ENCODE measurements around the gene EXOC6B. TPM values are rescaled to one million over a fixed set of nuclear protein-coding genes. Genes with fewer than 3 reads are reported as not detected.

EXOC6B gene
- polyA plus RNA-seq, 2 of the 4 experiments (the other 2 are of a cell fraction) = 15.5 to 24.7 TPM

GRCh38 chr2:72698300-72698699, 127.5 kb downstream of the EXOC6B start:
- Histone ChIP-seq H3K9me3 (no peaks in the 10 kb centered on the region), H3K4me3 (no peak overlapping the region), H3K4me2 (no peak overlapping the region), H3K27ac (no peak overlapping the region), H3K4me1 (peaks cover 26% of the 10 kb centered on the region)
- ATAC-seq (no peak), FAIRE-seq (no peak), DNase-seq (ENCODE audit: low read depth in 1 of 2, low spot score in 1 of 2) (no peak)
- ChIA-PET POLR2A (no interaction called here), CTCF (no interaction called here)
- no peak for TF ChIP-seq BHLHE40 (IDR thresholded peaks at IDR 0.05; ENCODE audit: low read depth, low read length)
- TF ChIP-seq MAFK (IDR thresholded peaks at IDR 0.05; ENCODE audit: partially characterized antibody) = peak; percentile 62
- WGBS (ENCODE audit: missing lambda C conversion rate) = 88% methylated on average over 3 of the region's 3 CpGs

GRCh38 chr2:72696559-72696958, 129.3 kb downstream of the EXOC6B start:
- ATAC-seq (no peak), DNase-seq (ENCODE audit: low read depth in 1 of 2, low spot score in 1 of 2) (no peak), FAIRE-seq (no peak)
- H3K4me3 ChIP-seq = no peak overlapping the region
- no peak for TF ChIP-seq JUN (IDR thresholded peaks at IDR 0.05)
- no peak for TF ChIP-seq MYC (IDR thresholded peaks at IDR 0.05; ENCODE audit: borderline replicate concordance, low read length)
- no peak overlapping the region for H3K27ac ChIP-seq
- H3K9me3 ChIP-seq = no peaks in the 10 kb centered on the region
- H3K4me2 ChIP-seq = no peak overlapping the region
- ChIA-PET CTCF (interaction anchor here (1.3 to 1.4 kb wide), 2 partner anchors 81 to 119 kb away, joined by 3 read pairs; no protein-coding TSS in a partner anchor), POLR2A (no interaction called here)
- H3K4me1 ChIP-seq = peaks cover 26% of the 10 kb centered on the region
- 95% methylated on average over 2 of the region's 2 CpGs for WGBS (ENCODE audit: missing lambda C conversion rate)

GRCh38 chr2:72695676-72696075, 130.2 kb downstream of the EXOC6B start:
- Histone ChIP-seq H3K4me2 (peak overlapping the region; percentile 59), H3K27ac (no peak overlapping the region), H3K4me3 (no peak overlapping the region), H3K9me3 (no peaks in the 10 kb centered on the region), H3K4me1 (peaks cover 26% of the 10 kb centered on the region)
- FAIRE-seq = no peak
- WGBS (ENCODE audit: missing lambda C conversion rate) = 73% methylated on average over 1 of the region's 1 CpG
- TF ChIP-seq FOSL2 (IDR thresholded peaks at IDR 0.05) = no peak
- no peak for TF ChIP-seq FOSL2 (CRISPR knock-in tag; IDR thresholded peaks at IDR 0.05)
- 0 out of 6 replicates have a peak, but pooled peaks of 1 of the 2 experiments have one; percentile 45 for ATAC-seq
- DNase-seq (ENCODE audit: low read depth in 1 of 2, low spot score in 1 of 2) = no peak
- POLR2A ChIA-PET = no interaction called here
- CTCF ChIA-PET = no interaction called here

GRCh38 chr2:72694715-72695496, 130.9 kb downstream of the EXOC6B start:
- no peak for FAIRE-seq
- ChIA-PET CTCF (interaction anchor here (1.5 kb wide), 1 partner anchor 51 kb away, joined by 4 read pairs; no protein-coding TSS in a partner anchor), POLR2A (no interaction called here)
- H3K4me1 ChIP-seq = peaks cover 26% of the 10 kb centered on the region
- H3K4me3 ChIP-seq = no peak overlapping the region
- 28% methylated on average over 9 of the region's 9 CpGs for WGBS (ENCODE audit: missing lambda C conversion rate)
- TF ChIP-seq MAX (IDR thresholded peaks at IDR 0.05) (no peak), HEYL (CRISPR knock-in tag; IDR thresholded peaks at IDR 0.05) (no peak), JUNB (IDR thresholded peaks at IDR 0.05) (no peak), RARB (CRISPR knock-in tag; IDR thresholded peaks at IDR 0.05) (no peak), EHF (CRISPR knock-in tag; IDR thresholded peaks at IDR 0.05) (no peak), CHD4 (IDR thresholded peaks at IDR 0.05; ENCODE audit: borderline replicate concordance) (no peak), HMGXB4 (CRISPR knock-in tag; IDR thresholded peaks at IDR 0.05; ENCODE audit: borderline replicate concordance) (no peak), MAZ (IDR thresholded peaks at IDR 0.05; ENCODE audit: borderline replicate concordance, low read depth, low read length) (no peak), MAFK (IDR thresholded peaks at IDR 0.05; ENCODE audit: partially characterized antibody) (peak; percentile 15), GATA3 (IDR thresholded peaks at IDR 0.05; ENCODE audit: borderline replicate concordance) (peak; percentile 48; the same call in 1 of the 2 replicates), RAD21 (conservative IDR thresholded peaks at IDR 0.05 in 1 of 2, IDR thresholded peaks at IDR 0.05 in 1 of 2) (no peak; a peak in 1 of 5 replicates), JUN (IDR thresholded peaks at IDR 0.05) (peak in 1 of 2 experiments; percentile 29; a peak in 1 of 5 replicates)
- H3K9me3 ChIP-seq = no peaks in the 10 kb centered on the region
- peak; percentile 19 to 76; a peak in 4 of 6 replicates for ATAC-seq
- DNase-seq (ENCODE audit: low read depth in 1 of 2, low spot score in 1 of 2) = peak in 1 of 2 experiments; percentile 50
- H3K27ac ChIP-seq = peak overlapping the region in 1 of 2 experiments; percentile 36; a peak in 4 of 6 replicates
- H3K4me2 ChIP-seq = peak overlapping the region; percentile 59
